Measurements from ENCODE around the gene TENM3.

TENM3 gene

DNA sequence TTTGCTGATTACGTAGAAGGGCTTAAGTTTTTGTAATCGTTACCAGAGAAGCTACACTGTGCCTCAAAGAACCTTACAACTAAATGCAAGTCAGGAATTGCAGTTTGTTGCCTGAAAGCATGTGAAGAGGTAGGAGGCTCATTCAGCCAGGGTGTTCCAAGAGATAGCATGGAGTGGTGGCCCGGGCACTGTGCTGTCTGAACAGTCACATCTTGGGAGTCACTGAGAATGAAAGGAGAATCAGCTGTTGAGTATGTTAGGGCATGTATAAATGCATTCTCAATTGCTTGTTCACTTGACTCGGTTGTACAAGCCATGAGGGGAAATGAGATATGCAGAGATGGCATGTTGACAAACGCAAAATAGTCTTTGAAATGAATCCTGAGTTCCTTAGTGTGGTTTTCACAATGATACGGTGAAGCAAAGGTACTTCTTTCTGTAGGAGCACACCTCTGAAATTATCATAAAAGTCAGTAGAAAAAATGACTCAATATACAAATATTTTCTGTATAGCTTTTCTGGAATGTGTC, 513.0 kb downstream of the TENM3 start:
- no peak for DNase-seq

DNA sequence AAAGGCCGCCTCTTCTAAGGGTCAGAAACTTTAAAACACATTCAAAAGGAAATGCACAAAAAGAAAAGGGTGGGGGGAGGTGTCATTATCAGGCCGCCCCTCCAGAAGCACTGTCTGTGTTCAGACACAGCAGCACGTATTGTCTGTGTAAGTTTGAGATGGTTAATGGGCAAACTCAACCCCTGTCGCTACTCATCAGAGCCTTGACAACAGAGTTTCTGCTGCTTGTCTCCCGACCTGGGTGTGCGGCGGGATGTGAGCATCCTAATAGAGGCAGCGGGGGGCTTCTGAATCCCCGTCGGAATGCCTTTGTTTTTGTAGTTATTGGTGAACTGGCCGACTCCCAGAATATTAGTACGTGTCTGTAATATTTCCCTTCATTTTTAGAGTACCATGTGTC, 515.1 kb downstream of the TENM3 start:
- DNase-seq, result no peak

DNA sequence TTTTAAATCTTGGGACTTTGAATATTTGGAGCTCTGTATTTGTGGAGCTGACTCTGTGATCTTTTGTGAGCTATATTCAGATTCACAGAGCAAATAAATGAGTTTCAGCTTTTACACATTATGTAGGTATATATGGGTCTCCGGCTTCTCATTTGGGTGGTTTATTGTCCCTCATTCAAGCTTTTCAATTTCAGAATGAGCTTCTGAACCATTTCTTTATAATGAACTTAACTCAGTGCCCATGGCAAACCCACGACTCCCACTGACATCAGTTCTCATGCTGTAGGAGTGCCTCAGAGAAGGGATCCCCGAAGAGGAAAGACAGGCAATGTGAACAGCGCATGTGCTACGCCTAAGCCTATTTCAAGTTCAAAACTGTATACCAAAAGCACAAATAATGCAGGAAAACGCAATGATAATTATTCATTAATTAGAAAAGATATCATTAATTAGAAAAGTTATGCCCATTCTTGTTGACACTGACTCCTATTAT, 517.4 kb downstream of the TENM3 start:
- DNase-seq, result no peak

DNA sequence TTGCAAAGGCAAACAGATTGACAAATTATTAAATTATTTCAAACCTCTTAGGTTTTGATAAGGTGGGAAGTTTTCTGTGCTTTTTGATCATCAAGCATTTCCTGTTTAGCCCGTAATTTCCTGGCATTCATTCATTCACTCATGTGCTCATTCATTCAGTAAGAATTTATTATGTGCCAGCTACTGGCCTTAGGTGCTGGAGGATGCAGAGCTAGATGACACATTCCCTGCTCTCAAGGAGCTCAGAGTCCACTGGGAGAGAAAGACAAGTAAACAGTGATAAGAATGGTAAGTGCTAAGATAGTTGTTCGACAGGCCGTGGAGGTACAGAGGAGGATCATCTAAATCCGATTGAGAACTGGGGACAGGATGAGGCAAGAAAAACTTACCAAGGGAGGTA, 520.9 kb downstream of the TENM3 start:
- DNase-seq, result no peak

DNA sequence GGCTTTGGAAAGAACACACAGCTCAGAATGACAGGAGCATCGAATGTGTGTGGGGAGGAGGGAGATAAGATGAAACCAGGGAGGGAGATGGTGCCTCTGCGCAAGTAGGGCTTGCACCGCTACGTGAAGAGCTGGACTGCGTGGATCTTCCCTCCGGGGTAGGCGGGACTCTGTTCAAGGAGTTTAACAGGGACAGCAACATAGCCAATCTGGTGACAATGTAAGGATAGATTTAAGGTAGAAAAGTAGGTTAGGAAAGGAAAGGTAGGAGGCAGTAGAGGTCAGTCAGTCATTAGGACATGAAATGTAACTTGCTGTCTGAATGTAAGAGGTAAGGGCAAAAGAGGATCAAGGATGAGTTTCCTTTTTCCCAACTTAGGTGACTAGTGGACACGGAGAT, 521.4 kb downstream of the TENM3 start:
- DNase-seq, result no peak

DNA sequence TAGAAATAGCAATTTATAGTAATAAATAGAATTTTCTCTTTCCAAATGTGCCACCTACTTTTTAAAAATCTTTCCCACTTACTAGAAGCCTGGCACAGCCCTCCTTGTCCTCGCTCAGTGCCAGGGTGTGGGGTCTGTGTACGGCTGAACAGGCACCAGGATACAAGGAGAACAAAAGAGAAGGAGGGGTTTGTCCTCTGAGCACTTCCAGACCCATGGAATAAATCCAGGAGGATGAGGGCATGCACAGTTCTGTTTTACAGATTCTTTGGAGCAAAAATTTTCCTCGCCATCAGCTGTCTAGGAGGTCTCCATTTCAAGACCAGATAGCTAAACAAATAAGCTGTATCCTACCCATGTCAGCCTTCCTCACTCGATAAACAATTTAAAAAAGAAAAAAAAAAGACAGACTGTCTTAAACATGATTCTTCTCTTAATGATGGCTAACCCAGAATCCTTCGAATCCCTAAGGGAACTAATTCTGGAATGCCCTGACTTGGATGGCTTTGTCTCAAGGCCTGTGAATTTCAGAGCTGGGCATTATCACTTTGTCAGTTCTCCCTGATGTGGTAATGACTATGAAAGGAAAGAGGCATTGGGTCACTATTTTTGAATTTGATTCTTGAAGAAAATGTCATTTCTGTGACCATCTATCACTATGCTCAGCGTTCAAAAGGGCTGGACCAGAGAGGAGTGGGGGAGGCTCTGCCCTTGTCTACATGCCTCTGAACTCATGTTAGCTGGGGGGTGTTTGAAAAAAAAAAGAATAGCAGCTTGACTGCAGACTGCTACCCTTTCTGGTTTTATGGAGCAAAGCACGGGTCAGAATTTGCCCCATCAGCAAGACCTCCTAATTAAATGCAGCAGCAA, 523.0 kb downstream of the TENM3 start:
- DNase-seq, result no peak

DNA sequence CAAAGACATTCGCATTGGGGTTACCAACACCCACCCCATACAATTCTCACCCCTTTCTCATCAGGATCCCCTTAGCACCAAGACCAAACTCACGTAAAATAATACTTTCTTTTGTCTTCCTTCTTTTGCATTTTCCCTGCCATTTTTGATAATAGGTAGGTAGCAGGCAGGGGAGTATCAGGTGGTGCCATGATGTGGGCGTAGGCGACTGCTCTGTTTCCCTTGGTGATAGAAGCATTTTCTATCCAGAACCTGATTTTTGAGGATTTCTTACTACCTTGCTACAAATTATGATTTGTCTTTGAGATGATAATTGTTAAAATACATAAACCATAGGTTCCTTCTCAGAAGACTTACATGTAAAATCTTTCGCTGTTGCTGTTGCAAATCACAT, 523.7 kb downstream of the TENM3 start:
- DNase-seq, result no peak

DNA sequence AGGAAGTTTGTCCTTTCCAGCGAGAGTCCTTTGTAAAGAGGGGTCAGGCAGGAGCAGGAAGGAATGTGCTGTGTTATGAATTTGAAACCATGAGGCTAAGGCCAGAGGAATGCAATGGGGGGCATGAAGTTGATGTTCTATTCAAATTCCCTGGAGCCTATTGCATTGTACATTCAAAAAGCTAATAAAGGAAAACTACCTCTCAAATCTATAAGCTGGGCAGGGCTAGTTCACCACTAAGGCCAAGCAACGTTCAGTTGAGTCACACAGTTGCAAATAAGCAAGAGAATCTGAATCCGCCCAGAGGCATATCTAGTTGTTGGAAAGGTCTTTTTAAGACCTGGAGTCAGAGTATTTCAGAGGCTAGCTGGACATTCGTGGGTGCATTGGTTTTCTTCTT, 525.6 kb downstream of the TENM3 start:
- no peak for DNase-seq

DNA sequence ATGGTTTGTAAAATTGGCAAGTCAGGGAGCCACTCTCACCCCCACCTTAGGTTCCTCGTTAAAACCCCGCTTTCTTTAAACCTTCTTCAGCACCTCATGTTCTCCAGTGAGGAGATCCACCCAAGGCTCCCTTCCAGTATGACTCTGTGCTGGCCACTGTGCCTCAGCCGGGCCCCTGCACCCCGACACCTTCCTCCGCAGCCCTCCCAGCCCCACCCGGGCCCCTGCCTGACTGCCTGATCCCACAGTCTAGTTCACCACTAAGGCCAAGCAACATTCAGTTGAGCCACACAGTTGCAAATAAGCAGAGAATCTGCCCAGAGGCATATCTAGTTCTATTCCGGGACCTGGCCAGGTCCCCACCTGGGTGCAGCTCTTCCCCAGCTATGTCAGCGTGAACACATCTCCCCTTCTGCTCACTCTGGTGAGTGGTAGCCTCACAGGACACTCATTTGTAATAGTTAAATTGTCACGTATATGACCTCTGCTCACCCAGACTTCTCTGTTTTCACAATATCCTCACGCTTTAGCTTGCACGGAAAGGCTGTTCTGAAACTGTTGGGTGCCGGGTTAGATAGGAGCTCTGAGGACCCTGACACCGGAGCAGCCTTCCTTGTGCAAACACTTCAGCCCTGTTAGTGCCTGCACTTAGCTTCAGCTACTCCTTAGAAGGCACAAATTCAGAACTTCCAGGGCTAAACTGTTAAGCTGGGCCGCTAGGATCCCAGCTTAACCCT, 527.2 kb downstream of the TENM3 start:
- no peak for DNase-seq

DNA sequence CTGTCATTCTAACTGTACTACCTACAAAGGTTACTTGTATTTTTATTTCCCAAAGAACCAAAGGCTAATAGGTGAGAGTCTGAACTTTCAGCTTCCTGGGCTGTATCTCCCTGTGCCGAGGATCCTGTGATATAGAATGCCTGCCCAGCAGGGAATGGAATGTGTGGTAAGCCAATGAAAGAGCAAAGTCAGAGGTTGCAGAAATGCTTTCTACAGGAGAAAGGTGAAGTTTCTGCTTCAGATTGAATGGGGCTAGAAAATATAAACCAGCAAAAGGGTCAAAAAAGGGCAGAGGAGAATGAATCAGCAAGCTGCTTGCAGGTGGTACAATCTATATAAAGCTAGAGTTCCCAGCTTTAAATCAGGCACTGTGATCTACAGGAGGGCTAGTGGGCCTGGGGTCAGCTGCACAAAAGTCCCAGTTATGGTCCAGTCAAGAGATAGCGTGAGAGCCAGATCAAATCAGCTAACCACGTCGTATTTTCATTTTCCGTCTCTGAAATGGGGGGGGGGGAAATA, 527.9 kb downstream of the TENM3 start:
- no peak for DNase-seq

DNA sequence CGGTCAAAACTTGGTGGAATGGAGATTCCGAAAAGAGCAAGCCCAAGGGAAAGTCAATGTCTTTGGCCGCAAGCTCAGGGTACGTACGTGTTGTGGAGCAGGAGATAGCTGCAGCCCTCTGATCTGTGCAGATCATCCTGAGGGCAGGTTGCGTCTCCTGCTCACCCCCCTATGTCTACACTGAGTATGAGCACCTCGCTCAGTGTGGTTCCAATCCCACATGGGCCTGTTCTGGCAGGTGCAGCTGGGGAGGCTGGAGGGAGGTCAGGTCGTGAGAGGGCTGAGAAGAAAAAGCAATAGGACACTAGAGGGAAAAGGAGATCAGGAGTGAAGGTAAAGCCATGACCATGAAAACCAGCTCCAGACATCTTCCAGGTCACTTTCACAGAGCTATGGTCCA, 531.9 kb downstream of the TENM3 start:
- DNase-seq, result no peak

DNA sequence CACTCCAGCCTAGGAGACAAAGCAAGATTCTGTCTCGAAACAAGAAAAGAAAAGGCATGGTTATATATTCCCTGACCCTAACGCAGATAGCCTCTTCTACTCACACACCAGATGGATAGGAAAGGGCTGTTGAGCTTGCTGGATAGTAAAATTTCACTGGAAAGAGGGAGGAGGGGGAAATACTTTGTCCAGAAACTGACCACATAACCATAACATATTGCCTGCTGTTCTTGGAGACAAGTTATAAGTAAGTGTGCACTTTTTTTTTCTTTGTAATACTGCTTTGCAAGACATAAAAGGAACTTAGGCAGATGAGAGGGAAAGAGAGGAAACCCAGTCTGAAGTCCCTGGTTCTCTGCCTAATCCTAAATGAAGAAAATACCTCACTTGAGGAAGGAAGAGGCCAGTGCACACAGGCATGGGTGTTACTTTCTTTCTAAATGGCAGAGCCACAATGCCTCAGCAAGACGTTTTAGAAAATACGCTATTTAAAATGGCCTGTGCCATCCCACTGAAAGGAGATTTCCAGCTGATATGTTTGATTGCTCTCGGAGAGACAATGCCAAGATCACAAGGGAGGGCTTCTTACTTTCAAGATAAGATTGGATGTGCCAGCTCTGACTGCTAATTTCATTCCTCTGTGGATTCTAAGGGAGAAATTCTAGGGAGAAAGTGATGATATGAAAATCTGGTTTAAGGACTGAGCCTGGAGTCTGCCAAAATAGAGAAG, 533.3 kb downstream of the TENM3 start:
- DNase-seq, result no peak

DNA sequence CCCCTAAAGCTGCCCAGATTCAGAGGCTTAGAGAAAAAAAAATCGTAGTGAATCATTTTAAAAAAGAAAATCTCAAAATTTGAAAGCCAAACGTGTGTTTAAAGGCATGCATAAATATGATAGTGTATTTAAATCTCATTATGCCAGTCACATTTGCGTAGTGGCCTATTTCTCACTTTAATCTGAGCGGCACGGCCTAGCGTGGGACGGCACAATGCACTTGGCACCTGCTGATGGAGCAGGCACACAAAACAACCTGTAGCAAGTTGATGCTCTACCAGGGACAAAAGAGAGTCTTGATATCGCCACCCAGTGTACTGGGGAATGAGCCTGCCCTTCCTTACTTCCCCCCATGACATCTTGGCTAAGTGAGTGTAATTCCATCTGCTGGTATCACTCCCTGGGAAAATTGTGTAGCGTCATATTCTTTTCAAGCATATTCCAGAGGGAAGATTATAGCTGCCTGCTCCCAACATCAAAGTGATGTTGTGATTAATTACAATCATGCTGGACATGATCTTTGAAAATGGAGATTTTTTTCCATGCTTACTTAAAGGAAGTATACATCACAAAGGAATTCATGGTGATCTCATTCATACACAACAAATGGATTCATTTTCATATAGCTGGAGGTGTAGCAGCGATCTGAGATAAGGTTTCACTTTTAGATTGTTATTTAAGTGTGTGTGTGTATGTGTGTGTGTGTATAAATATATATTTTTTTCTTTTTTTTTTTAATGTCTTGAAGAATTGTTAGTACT, 535.2 kb downstream of the TENM3 start:
- no peak for DNase-seq

DNA sequence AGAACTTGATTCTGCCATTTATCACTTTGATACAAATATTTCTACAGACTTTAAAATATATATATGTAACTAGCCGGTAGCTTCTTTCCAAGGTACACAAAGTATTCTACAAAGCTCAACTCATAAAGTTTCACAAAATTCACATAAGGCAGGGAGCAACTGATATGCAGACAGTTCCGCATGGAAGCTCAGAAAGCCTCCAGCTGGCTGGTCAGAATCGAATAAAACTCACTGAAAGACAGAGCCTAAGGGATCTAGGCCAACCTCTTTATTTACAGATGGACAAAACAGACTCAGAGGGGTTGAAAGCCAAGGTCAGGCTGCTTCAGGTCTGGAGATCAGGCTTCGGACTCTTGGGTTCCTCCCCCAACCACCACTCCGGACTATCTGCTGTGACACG, 543.8 kb downstream of the TENM3 start:
- no peak for DNase-seq

DNA sequence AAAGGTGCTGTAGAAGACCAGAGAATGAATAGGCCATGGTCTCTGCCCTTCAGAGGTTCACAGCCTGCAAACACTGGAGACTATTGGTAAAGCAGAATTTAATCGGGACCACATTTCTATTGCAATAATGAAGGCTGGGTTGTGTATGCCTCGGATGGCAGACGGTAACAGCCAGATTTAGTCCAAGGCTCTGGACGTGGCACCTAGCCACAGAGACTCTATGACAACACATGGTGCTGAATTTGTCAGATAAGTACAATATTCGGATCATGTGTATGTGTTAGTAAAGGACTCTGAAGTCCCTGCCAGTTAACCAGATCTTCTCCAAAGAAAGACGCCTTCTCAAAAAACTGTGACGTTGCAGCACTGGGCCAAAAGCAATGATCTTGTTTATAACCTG, 545.0 kb downstream of the TENM3 start:
- DNase-seq, result no peak

DNA sequence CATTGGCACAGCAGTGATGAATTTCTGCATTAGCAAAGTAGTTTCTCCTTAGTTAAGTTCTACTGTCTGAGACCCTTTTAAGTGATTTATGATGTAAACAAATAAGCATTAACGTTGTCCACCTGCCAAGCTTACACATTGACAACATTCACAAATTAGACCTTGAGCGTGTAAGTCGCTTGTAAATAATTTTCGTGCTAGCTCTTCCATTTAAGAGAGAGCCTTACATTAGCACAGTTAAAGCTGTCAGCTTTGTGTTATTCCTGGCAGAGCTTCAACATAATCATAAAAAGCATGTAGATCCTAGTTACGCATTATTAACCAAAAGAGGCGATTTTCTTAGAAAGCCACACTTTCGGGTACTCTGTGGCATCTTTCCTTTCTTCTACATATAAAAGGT, 546.3 kb downstream of the TENM3 start:
- no peak for DNase-seq

DNA sequence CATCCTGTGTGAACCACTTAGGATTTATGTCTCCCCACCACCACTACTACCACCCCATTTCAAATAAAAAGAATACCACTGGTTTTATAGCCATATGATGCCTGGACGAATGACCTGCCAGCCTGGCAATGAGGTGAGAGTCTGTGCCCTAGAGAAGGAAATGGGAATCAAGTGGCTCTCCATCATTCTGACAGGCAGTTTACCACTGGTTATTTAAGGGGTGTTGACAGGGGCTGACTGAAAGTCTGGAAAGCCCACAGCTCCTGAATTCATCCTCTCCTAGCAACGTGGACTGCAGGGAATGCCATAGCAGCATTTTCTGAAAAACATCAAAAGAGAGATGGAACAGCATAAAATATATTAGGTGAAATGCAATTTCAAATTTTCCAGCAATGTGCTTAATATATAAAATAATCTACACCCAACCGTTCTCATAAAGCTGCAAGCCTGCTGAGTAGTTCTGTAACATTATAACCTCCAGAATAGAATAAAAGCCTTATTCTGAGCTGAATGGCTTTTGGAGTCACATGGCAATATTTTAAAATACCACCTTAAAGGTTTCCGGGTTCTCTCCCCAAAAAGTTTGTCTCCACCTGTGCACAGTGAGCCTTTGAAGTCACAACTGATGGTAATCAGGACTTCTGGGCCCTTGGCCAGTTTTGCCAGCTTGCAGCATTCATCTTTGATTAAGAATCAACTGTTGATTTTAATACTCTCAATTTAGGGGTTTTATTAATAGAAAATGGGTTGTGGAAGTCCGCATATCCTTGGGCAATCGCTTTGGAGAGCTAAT, 552.4 kb downstream of the TENM3 start:
- no peak for DNase-seq

DNA sequence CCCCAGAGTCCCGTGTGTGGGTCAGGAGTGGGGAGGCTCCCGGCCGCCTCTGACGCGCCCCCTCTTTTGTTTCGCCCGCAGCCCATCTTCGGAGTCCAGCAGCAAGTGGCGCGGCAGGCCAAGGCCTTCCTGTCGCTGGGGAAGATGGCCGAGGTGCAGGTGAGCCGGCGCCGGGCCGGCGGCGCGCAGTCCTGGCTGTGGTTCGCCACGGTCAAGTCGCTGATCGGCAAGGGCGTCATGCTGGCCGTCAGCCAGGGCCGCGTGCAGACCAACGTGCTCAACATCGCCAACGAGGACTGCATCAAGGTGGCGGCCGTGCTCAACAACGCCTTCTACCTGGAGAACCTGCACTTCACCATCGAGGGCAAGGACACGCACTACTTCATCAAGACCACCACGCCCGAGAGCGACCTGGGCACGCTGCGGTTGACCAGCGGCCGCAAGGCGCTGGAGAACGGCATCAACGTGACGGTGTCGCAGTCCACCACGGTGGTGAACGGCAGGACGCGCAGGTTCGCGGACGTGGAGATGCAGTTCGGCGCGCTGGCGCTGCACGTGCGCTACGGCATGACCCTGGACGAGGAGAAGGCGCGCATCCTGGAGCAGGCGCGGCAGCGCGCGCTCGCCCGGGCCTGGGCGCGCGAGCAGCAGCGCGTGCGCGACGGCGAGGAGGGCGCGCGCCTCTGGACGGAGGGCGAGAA, 556.5 kb downstream of the TENM3 start:
- no peak for DNase-seq

DNA sequence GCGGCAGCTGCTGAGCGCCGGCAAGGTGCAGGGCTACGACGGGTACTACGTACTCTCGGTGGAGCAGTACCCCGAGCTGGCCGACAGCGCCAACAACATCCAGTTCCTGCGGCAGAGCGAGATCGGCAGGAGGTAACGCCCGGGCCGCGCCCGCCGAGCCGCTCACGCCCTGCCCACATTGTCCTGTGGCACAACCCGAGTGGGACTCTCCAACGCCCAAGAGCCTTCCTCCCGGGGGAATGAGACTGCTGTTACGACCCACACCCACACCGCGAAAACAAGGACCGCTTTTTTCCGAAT, 557.0 kb downstream of the TENM3 start:
- no peak for DNase-seq

DNA sequence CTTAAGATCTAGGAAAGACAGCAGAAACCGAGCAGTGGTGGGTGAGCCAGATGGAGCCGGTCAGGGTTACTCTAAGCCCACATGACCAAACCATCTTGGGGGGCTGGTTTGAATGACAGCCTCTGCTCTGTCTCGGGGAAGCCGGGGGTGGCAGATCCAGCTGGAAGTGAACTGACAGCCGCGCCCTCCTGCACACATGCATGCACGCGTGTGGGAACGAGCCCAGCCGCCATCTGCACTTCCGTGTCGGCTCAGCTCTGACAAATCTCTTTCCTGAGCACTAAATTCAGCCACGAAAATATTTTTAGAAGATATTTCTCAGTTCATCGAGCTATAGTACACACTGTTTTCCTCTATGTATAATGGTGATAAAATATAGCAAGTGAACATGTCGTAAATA, 558.4 kb downstream of the TENM3 start:
- no peak for DNase-seq

DNA sequence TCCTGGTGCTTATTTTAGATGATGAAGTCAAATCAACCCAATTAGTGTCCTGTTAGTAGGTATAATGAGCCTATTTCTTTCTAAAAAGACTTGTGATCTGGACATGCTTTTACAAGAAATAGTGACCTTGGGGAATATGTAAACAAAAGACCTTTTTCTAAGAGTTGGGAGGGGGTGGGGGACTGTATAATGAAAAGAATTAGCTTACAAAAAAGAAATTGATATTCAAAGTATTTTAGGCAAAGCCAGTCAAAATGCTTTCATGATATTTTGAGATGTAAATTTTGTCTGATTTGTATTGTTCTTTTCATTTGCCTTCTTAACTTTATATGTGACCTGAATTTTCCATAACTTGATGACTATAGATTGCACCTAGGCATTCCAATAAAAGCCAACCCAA, 559.4 kb downstream of the TENM3 start:
- no peak for DNase-seq
